Measurements from ENCODE around the gene GPR25. TPM values are rescaled to one million over a fixed set of nuclear protein-coding genes. Genes with fewer than 3 reads are reported as not detected.

GPR25 gene
- total and polyA plus RNA-seq, 2 of the 4 experiments (the other 2 are of a cell fraction), result not detected

DNA sequence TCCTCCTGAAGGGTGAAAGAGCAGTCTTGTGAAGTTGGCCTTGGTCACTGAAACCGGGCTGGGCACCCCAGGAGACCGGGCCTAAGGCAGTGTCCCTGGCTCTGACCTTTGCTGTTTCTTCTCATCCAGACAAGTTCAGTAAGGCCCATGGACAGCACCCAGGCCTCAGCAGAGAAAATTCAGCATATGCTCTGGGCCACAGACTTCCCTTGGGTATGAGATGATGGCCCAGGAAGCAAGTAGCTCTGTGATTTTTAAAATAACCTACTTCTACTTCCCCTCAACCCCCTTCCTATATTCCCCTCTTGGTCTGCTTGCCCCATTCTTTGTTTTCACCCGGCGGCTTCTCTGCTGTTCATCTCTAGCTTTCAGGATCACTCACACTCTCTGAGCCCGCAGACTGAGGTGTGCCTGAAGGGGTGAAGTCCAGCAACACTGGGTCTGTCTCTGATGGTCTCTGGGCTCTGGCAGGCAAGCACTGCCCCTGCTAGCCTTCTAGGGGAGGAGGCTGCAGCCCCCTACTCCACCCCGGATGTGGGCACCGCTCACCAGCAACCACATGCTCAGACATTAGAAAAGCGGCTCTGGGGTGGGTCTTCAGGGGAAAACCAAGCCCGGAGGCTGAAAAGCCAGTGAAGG is 2.9 kb upstream of the GPR25 start:
- no peak overlapping the region for H2BK20ac ChIP-seq (ENCODE audit: low read depth, low read length)
- BruUV-seq (replicated peaks), result no TSS peak
- H4K20me1 ChIP-seq (ENCODE audit: insufficient read depth, low read length), result no peaks in the 10 kb centered on the region
- POLR2A ChIA-PET (ENCODE audit: unreplicated experiment), result no interaction called here
- no peaks in the 10 kb centered on the region for H3K9me1 ChIP-seq (ENCODE audit: insufficient read depth, low read length)
- no peak for ATAC-seq (ENCODE audit: low read depth)
- H3K36me3 ChIP-seq (ENCODE audit: control insufficient read depth, insufficient read depth, low read length), result no peaks in the 10 kb centered on the region; the same call in 1 of the 2 replicates
- CTCF ChIA-PET, result no interaction called here
- peaks cover 10% of the 10 kb centered on the region for H3K4me1 ChIP-seq (ENCODE audit: control insufficient read depth, insufficient read depth, low read length)
- dilution Hi-C loops (cut with HindIII; ENCODE audit: low sequenced_read_pairs, unreplicated experiment), result no loop called here
- no peak overlapping the region for H3K14ac ChIP-seq (replicated peaks; ENCODE audit: low read depth, low read length)
- no peak overlapping the region for H4K5ac ChIP-seq (ENCODE audit: low read depth, low read length)
- no peak overlapping the region for H2AK5ac ChIP-seq (ENCODE audit: low read depth, low read length)
- 92% methylated on average over 2 of the region's 9 CpGs; no CpG with 5 or more reads in 1 of the 2 experiments for WGBS, 2 experiments (ENCODE audit: extremely low coverage in 2 of 2, insufficient read length in 1 of 2)
- H4K8ac ChIP-seq (ENCODE audit: low read depth in 2 of 2, low read length in 2 of 2), result no peak overlapping the region
- H3K4me2 ChIP-seq (ENCODE audit: low read depth, low read length), result no peak overlapping the region
- H3K9me3 ChIP-seq (ENCODE audit: control insufficient read depth, insufficient read depth, low read length), result no peaks in the 10 kb centered on the region
- H2AK9ac ChIP-seq (replicated peaks; ENCODE audit: low read depth, low read length, poor library complexity), result no peak overlapping the region
- no peak overlapping the region for H3K27ac ChIP-seq (ENCODE audit: insufficient read depth, low read length)
- TF ChIP-seq MXI1 (IDR thresholded peaks at IDR 0.05; ENCODE audit: borderline replicate concordance, low read depth, low read length) (no peak), CHD1 (IDR thresholded peaks at IDR 0.05; ENCODE audit: low read depth, low read length) (no peak), NFE2L2 (IDR thresholded peaks at IDR 0.05; ENCODE audit: low read depth, low read length) (no peak), POLR2A (IDR thresholded peaks at IDR 0.05; ENCODE audit: low read depth, low read length) (no peak), RAD21 (IDR thresholded peaks at IDR 0.05; ENCODE audit: low read length) (no peak), RCOR1 (IDR thresholded peaks at IDR 0.05; ENCODE audit: insufficient replicate concordance, low read length) (no peak), CEBPB (IDR thresholded peaks at IDR 0.05; ENCODE audit: low read depth, low read length) (no peak), BHLHE40 (IDR thresholded peaks at IDR 0.05; ENCODE audit: low read depth, low read length) (no peak)
- TF ChIP-seq, protein P1, sequence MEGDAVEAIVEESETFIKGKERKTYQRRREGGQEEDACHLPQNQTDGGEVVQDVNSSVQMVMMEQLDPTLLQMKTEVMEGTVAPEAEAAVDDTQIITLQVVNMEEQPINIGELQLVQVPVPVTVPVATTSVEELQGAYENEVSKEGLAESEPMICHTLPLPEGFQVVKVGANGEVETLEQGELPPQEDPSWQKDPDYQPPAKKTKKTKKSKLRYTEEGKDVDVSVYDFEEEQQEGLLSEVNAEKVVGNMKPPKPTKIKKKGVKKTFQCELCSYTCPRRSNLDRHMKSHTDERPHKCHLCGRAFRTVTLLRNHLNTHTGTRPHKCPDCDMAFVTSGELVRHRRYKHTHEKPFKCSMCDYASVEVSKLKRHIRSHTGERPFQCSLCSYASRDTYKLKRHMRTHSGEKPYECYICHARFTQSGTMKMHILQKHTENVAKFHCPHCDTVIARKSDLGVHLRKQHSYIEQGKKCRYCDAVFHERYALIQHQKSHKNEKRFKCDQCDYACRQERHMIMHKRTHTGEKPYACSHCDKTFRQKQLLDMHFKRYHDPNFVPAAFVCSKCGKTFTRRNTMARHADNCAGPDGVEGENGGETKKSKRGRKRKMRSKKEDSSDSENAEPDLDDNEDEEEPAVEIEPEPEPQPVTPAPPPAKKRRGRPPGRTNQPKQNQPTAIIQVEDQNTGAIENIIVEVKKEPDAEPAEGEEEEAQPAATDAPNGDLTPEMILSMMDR (conservative IDR thresholded peaks at IDR 0.05; ENCODE audit: low read depth, low read length), result no peak
- TF ChIP-seq, protein P2, sequence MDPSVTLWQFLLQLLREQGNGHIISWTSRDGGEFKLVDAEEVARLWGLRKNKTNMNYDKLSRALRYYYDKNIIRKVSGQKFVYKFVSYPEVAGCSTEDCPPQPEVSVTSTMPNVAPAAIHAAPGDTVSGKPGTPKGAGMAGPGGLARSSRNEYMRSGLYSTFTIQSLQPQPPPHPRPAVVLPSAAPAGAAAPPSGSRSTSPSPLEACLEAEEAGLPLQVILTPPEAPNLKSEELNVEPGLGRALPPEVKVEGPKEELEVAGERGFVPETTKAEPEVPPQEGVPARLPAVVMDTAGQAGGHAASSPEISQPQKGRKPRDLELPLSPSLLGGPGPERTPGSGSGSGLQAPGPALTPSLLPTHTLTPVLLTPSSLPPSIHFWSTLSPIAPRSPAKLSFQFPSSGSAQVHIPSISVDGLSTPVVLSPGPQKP (IDR thresholded peaks at IDR 0.05; ENCODE audit: borderline replicate concordance, low read depth, low read length), result no peak
- TF ChIP-seq, protein P3, sequence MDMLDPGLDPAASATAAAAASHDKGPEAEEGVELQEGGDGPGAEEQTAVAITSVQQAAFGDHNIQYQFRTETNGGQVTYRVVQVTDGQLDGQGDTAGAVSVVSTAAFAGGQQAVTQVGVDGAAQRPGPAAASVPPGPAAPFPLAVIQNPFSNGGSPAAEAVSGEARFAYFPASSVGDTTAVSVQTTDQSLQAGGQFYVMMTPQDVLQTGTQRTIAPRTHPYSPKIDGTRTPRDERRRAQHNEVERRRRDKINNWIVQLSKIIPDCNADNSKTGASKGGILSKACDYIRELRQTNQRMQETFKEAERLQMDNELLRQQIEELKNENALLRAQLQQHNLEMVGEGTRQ (IDR thresholded peaks at IDR 0.05; ENCODE audit: low read depth, low read length), result no peak
- no peak overlapping the region for H2AFZ ChIP-seq (replicated peaks; ENCODE audit: low read length, poor library complexity)
- H2BK15ac ChIP-seq (ENCODE audit: low read depth, low read length), result no peak overlapping the region
- no peak for DNase-seq
- H3K9ac ChIP-seq (ENCODE audit: low read depth, low read length), result no peak overlapping the region
- no peak overlapping the region for H2BK120ac ChIP-seq (ENCODE audit: low read depth, low read length)
- H2BK5ac ChIP-seq (ENCODE audit: low read depth, low read length, poor library complexity, severe bottlenecking), result no peak overlapping the region
- H3K27me3 ChIP-seq (ENCODE audit: control insufficient read depth, insufficient read depth, low read length), result peaks cover 51% of the 10 kb centered on the region
- H3K18ac ChIP-seq (ENCODE audit: low read depth, low read length), result no peak overlapping the region
- intact Hi-C loops (cut with micrococcal nuclease), result no loop called here
- no peak overlapping the region for H4K91ac ChIP-seq (ENCODE audit: insufficient read depth, low read depth, low read length)
- H3K56ac ChIP-seq (ENCODE audit: extremely low read depth, insufficient read depth, low read length), result no peak overlapping the region
- H3K79me1 ChIP-seq (ENCODE audit: low read depth in 1 of 2, low read length in 2 of 2), result no peaks in the 10 kb centered on the region
- no peak overlapping the region for H3K23ac ChIP-seq (ENCODE audit: low read depth, low read length)
- H3K4ac ChIP-seq (ENCODE audit: low read depth, low read length), result no peak overlapping the region
- no peak overlapping the region for H3K4me3 ChIP-seq (ENCODE audit: insufficient read depth, low read depth, low read length)
- in situ Hi-C loops (cut with MboI; ENCODE audit: low sequenced_read_pairs), result no loop called here

All from IMR-90 (cell line).